ENCODE data around the gene APOA4.

Gene APOA4

DNA sequence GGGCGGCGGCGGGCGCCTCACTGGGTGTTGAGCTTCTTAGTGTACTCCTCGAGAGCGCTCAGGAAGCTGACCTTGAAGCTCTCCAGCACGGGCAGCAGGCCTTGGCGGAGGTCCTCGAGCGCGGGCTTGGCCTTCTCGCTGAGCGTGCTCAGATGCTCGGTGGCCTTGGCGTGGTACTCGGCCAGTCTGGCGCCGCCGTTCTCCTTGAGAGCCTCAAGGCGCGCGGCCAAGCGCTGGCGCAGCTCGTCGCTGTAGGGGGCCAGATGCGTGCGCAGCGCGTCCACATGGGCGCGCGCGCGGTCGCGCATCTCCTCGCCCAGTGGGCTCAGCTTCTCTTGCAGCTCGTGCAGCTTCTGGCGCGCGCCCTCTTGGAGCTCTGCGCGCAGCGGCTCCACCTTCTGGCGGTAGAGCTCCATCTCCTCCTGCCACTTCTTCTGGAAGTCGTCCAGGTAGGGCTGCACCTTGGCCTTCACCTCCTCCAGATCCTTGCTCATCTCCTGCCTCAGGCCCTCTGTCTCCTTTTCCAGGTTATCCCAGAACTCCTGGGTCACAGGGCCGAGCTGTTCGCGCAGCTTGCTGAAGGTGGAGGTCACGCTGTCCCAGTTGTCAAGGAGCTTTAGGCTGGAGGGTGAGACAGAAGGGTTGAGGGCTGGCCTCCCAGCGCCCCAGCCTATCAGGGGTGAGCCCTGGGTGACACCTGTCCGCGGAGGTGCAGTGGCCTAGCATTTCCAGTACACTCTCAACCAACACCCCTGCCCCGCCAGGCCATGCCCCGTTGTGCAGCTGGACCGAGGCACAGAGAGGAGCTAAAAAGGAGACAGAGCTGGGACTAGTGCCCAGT is 12.9 kb upstream of the APOA4 start (continued):
- TF ChIP-seq ZNF580 (tag by site-specific recombination; IDR thresholded peaks at IDR 0.05): no peak
- TF ChIP-seq, protein P1, sequence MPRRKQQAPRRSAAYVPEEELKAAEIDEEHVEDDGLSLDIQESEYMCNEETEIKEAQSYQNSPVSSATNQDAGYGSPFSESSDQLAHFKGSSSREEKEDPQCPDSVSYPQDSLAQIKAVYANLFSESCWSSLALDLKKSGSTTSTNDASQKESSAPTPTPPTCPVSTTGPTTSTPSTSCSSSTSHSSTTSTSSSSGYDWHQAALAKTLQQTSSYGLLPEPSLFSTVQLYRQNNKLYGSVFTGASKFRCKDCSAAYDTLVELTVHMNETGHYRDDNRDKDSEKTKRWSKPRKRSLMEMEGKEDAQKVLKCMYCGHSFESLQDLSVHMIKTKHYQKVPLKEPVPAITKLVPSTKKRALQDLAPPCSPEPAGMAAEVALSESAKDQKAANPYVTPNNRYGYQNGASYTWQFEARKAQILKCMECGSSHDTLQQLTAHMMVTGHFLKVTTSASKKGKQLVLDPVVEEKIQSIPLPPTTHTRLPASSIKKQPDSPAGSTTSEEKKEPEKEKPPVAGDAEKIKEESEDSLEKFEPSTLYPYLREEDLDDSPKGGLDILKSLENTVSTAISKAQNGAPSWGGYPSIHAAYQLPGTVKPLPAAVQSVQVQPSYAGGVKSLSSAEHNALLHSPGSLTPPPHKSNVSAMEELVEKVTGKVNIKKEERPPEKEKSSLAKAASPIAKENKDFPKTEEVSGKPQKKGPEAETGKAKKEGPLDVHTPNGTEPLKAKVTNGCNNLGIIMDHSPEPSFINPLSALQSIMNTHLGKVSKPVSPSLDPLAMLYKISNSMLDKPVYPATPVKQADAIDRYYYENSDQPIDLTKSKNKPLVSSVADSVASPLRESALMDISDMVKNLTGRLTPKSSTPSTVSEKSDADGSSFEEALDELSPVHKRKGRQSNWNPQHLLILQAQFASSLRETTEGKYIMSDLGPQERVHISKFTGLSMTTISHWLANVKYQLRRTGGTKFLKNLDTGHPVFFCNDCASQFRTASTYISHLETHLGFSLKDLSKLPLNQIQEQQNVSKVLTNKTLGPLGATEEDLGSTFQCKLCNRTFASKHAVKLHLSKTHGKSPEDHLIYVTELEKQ (tag by site-specific recombination; IDR thresholded peaks at IDR 0.05; ENCODE audit: borderline replicate concordance): no peak
- TF ChIP-seq ZNF10 (tag by site-specific recombination; IDR thresholded peaks at IDR 0.05): 0 out of 2 replicates have a peak, but pooled peaks have one; percentile 13
- peak; percentile 54; the same call in 1 of the 2 replicates for TF ChIP-seq GLIS2 (tag by site-specific recombination; IDR thresholded peaks at IDR 0.05)
- no peak for TF ChIP-seq SALL2 (tag by site-specific recombination; IDR thresholded peaks at IDR 0.05; ENCODE audit: borderline replicate concordance)
- TF ChIP-seq ZIC2 (tag by site-specific recombination; IDR thresholded peaks at IDR 0.05): peak; percentile 62
- TF ChIP-seq ZNF426 (tag by site-specific recombination; IDR thresholded peaks at IDR 0.05): no peak
- no peak for TF ChIP-seq ZNF221 (tag by site-specific recombination; IDR thresholded peaks at IDR 0.05; ENCODE audit: borderline replicate concordance)
- peak; percentile 96 for TF ChIP-seq GLIS1 (tag by site-specific recombination; IDR thresholded peaks at IDR 0.05)
- no peak for TF ChIP-seq ZNF19 (tag by site-specific recombination; IDR thresholded peaks at IDR 0.05; ENCODE audit: low read depth)
- peak; percentile 44 for TF ChIP-seq ZNF600 (tag by site-specific recombination; IDR thresholded peaks at IDR 0.05)
- peak; percentile 46; the same call in 1 of the 2 replicates for TF ChIP-seq ZNF629 (tag by site-specific recombination; IDR thresholded peaks at IDR 0.05)
- peak; percentile 66; the same call in 1 of the 2 replicates for TF ChIP-seq ZNF501 (tag by site-specific recombination; IDR thresholded peaks at IDR 0.05)
- no peak for TF ChIP-seq ZNF530 (tag by site-specific recombination; IDR thresholded peaks at IDR 0.05; ENCODE audit: low read depth)
- peak; percentile 40 for TF ChIP-seq ZNF654 (tag by site-specific recombination; IDR thresholded peaks at IDR 0.05; ENCODE audit: low read depth)
- peak; percentile 45; the same call in 1 of the 2 replicates for TF ChIP-seq ZXDB (tag by site-specific recombination; IDR thresholded peaks at IDR 0.05)
- TF ChIP-seq, protein P2, sequence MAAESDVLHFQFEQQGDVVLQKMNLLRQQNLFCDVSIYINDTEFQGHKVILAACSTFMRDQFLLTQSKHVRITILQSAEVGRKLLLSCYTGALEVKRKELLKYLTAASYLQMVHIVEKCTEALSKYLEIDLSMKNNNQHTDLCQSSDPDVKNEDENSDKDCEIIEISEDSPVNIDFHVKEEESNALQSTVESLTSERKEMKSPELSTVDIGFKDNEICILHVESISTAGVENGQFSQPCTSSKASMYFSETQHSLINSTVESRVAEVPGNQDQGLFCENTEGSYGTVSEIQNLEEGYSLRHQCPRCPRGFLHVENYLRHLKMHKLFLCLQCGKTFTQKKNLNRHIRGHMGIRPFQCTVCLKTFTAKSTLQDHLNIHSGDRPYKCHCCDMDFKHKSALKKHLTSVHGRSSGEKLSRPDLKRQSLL (tag by site-specific recombination; IDR thresholded peaks at IDR 0.05): peak; percentile 98
- TF ChIP-seq, protein P3, sequence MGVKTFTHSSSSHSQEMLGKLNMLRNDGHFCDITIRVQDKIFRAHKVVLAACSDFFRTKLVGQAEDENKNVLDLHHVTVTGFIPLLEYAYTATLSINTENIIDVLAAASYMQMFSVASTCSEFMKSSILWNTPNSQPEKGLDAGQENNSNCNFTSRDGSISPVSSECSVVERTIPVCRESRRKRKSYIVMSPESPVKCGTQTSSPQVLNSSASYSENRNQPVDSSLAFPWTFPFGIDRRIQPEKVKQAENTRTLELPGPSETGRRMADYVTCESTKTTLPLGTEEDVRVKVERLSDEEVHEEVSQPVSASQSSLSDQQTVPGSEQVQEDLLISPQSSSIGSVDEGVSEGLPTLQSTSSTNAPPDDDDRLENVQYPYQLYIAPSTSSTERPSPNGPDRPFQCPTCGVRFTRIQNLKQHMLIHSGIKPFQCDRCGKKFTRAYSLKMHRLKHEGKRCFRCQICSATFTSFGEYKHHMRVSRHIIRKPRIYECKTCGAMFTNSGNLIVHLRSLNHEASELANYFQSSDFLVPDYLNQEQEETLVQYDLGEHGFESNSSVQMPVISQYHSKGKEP (tag by site-specific recombination; IDR thresholded peaks at IDR 0.05): peak; percentile 79
- peak; percentile 50; the same call in 1 of the 2 replicates for TF ChIP-seq SP7 (tag by site-specific recombination; IDR thresholded peaks at IDR 0.05)
- peak; percentile 56 for TF ChIP-seq ZBTB17 (tag by site-specific recombination; IDR thresholded peaks at IDR 0.05)
- no peak for TF ChIP-seq ZNF544 (tag by site-specific recombination; IDR thresholded peaks at IDR 0.05)
- TF ChIP-seq OSR2 (tag by site-specific recombination; IDR thresholded peaks at IDR 0.05): peak; percentile 76
